Psoas muscle (tissue), 8 donors: ENCODE measurements around the gene VILL. TPM values are rescaled to one million over a fixed set of nuclear protein-coding genes. Genes with fewer than 3 reads are reported as not detected.
"Not testable (repeated sequence)": the region's sequence is repeated elsewhere in the genome, so short reads cannot be mapped to it uniquely, and the experiment has no call there.

ENCODE experiments used
- ATAC-seq, 4 donors: fragments of 200-7000 bp; cut with Tn5 transposase; one replicate each; pipeline ENCODE4 v1.9.1; 2020; ENCODE audit warnings: moderate library complexity in 3 of 4, mild to moderate bottlenecking in 2 of 4
- DNase-seq, 2 donors: peaks; one replicate each; pipeline ENCODE4 v3.0.0-alpha.2; 2020
- H3K27ac ChIP-seq: fragments of 200-600 bp; one replicate; pipeline ENCODE4 v1.8.0; 2022
- H3K27me3 ChIP-seq, 3 donors: fragments of 200-600 bp in 1 of 3; one replicate each; pipeline versions ENCODE4 v1.6.1 to v1.8.0; 2013 to 2022; ENCODE audit warnings: low read length in 2 of 3, mild to moderate bottlenecking in 2 of 3, moderate library complexity in 1 of 3; ENCODE audit not compliant: insufficient read depth in 3 of 3
- H3K36me3 ChIP-seq, 2 donors: fragments of 200-600 bp in 1 of 2; one replicate each; pipeline versions ENCODE4 v1.6.1 to v1.8.0; 2013 to 2022; ENCODE audit warnings: low read depth in 1 of 2, mild to moderate bottlenecking in 1 of 2, moderate library complexity in 1 of 2; ENCODE audit not compliant: insufficient read depth in 1 of 2
- H3K4me1 ChIP-seq: fragments of 200-600 bp; one replicate; pipeline ENCODE4 v1.8.0; 2022
- H3K4me3 ChIP-seq: fragments of 200-600 bp; one replicate; pipeline ENCODE4 v1.8.0; 2022; ENCODE audit warnings: mild to moderate bottlenecking
- H3K9me3 ChIP-seq: fragments of 200-600 bp; one replicate; pipeline ENCODE4 v1.8.0; 2022
- WGBS, 3 donors: extraction: QIAGEN DNeasy Blood & Tissue Kit; methylation state at CpG; one replicate each; pipeline versions ENCODE4 v1.1.6 to v1.1.7; 2013; 5-methylcytosine and 5-hydroxymethylcytosine counted together
- intact Hi-C, 2 donors: fragments of 100-400 bp; cut with DNase I; formaldehyde crosslinking; loops; one replicate each; pipeline versions ENCODE4 v1.11.0 to v1.14.2; 2022
- polyA plus RNA-seq, 3 donors: library from polyadenylated mRNA; stranded (reverse); fragments of 200-250 nt; gene quantifications; one replicate each; pipeline ENCODE4 v1.2.3, GENCODE V29; 2013
- total RNA-seq, 4 donors: library from RNA; stranded (reverse); fragmentation: NEBNext Ultra II Directional in 2 of 4; extraction: Animal tissue kit (Norgen Biotek cat#: 25700) in 2 of 4; gene quantifications; one replicate each; pipeline versions ENCODE4 v1.2.1 to v1.2.4, GENCODE V29; 2021 to 2023
- TF ChIP-seq, protein P1 (sequence below): fragments of 200-600 bp; IDR thresholded peaks from one replicate; pipeline ENCODE4 v1.8.0; 2022; ENCODE audit warnings: antibody characterized with exemption
- donor health status: healthy with polysubstance abuse.
- donor health status: DM: no; HTN: no; CAD: no; lungs with moderate emphysema.
- donor health status: Bipolar disorder and iron deficiency.
- donor health status: healthy.
- donor health status: DM: yes; HTN: yes; CAD: no.
- donor health status: DM: no; HTN: no; CAD: no.
- donor health status: DM: no; HTN: no; CAD: no.
- donor health status: DM: yes; HTN: yes; CAD: no.

VILL gene
- total and polyA plus RNA-seq, 7 donors: 0.65 to 2.1 (median 0.92) TPM

DNA sequence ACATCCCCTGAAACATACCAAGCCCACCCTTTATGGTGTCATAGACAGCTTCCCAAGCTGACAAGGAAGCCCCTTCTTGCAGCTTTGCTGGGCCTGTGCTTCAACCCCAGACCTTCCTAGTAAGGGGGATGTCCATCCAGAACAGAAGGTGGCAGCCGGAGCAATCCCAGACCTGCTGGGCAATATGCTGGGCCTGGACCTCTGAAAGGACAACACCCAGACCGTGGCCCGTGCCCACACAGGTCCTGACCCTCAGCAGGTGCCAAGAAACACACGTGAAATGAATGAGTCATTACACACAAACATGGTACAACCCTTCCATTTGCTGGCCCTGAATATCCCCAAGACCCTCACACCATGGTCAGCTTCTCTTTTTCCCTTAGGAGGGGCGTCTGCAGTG, 19.8 kb upstream of the VILL start:
- Histone ChIP-seq H3K4me1 (no peaks in the 10 kb centered on the region), H3K4me3 (no peak overlapping the region), H3K9me3 (no peaks in the 10 kb centered on the region), H3K36me3 (peaks cover 0 to 2% of the 10 kb centered on the region in 2 donors), H3K27ac (no peak overlapping the region), H3K27me3 (no peaks in the 10 kb centered on the region)
- DNase-seq (no peak), ATAC-seq (no peak)
- TF ChIP-seq, protein P1, sequence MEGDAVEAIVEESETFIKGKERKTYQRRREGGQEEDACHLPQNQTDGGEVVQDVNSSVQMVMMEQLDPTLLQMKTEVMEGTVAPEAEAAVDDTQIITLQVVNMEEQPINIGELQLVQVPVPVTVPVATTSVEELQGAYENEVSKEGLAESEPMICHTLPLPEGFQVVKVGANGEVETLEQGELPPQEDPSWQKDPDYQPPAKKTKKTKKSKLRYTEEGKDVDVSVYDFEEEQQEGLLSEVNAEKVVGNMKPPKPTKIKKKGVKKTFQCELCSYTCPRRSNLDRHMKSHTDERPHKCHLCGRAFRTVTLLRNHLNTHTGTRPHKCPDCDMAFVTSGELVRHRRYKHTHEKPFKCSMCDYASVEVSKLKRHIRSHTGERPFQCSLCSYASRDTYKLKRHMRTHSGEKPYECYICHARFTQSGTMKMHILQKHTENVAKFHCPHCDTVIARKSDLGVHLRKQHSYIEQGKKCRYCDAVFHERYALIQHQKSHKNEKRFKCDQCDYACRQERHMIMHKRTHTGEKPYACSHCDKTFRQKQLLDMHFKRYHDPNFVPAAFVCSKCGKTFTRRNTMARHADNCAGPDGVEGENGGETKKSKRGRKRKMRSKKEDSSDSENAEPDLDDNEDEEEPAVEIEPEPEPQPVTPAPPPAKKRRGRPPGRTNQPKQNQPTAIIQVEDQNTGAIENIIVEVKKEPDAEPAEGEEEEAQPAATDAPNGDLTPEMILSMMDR: no peak
- intact Hi-C loops: no loop called here
- 84 to 90% (median 86%) methylated on average over 5 of the region's 5 CpGs for WGBS, 3 donors

DNA sequence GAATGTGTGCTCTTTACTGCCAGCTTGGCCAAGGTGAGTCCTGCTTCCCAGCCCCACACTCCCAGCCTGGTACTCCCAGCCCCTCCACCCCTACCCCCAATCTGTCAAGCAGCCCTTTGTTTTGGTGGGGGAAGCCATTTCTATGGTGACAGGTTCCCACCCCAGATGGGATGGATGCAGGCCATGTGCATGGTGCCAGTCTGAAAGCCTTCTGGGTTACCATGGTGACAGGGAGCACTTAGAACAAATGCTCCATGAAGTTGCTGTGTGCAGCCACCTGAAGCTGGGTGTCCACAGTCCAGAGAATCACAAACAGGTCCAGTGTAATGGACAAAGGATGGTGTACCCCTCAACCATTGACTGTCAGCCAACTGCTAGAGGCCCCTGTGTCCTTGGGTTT, 19.1 kb upstream of the VILL start:
- no peak for DNase-seq
- no peak overlapping the region for H3K27ac ChIP-seq
- H3K4me1 ChIP-seq: no peaks in the 10 kb centered on the region
- ATAC-seq: no peak
- intact Hi-C loops: no loop called here
- no peak overlapping the region for H3K4me3 ChIP-seq
- H3K27me3 ChIP-seq: no peaks in the 10 kb centered on the region
- TF ChIP-seq, protein P1: no peak
- H3K9me3 ChIP-seq: no peaks in the 10 kb centered on the region
- H3K36me3 ChIP-seq: peaks cover 0 to 9% of the 10 kb centered on the region in 2 donors

DNA sequence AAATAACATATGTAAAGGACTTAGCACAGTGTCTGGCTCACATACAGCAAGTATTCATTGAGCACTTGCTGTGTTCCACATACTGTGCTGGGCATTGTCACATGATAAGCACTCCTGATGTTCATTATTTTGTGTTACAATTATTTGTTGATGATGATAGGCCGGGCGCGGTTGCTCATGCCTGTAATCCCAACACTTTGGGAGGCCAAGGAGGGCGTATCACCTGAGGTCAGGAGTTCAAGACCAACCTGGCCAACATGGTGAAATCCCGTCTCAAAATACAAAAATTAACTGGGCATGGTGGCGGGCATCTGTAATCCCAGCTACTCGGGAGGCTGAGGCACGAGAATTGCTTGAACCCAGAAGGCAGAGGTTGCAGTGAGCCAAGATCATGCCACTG, 18.5 kb upstream of the VILL start:
- peaks cover 0 to 10% of the 10 kb centered on the region in 2 donors for H3K36me3 ChIP-seq
- H3K4me1 ChIP-seq, ATAC-seq, DNase-seq, H3K27ac ChIP-seq, H3K27me3 ChIP-seq, H3K4me3 ChIP-seq, intact Hi-C loops, H3K9me3 ChIP-seq: not testable (repeated sequence)
- 88 to 95% (median 94%) methylated on average over 8 of the region's 8 CpGs for WGBS, 3 donors

DNA sequence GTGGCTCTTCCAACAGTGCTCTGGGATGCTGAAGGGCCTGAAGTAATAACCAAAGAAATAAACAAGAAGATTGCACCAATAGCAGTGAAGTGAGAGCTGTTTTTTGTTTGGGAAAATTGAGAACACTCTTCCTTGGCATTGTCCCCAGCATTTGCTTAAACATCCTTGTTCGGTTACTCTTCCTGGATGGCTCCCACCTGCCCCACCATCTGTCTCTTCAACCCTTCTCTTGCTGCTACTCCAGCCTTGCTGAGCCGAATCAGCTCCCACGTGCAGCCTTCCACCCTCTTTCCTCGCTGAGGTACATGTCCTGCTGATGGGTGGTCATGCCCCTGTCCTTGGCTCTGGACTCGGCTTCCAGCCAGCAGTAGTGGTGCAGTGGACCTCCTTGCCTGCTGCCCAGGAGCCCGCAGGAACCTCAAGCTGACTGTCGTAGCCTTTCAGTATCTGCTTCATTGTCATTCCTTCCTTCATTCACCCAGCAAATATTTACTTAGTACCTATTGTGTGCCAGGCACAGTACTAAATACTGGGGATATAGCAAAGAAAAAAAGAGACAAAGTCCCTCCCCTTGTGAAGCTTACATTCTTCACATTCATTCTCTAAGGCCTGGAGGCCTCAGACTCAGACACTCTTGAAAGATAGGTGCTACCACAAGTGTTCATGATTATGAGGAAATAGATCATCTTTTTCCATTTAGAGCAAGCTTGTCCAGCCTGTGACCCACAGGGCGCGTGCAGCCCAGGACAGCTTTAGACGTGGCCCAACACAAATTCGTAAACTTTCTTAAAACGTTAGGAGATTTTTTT, 17.1 kb upstream of the VILL start:
- no peaks in the 10 kb centered on the region for H3K27me3 ChIP-seq
- no peak for DNase-seq
- TF ChIP-seq, protein P1: no peak
- intact Hi-C loops: no loop called here
- peaks cover 0 to 10% of the 10 kb centered on the region in 2 donors for H3K36me3 ChIP-seq
- WGBS, 3 donors: 66 to 69% (median 66%) methylated on average over 12 of the region's 12 CpGs
- no peak overlapping the region for H3K27ac ChIP-seq
- H3K4me3 ChIP-seq: no peak overlapping the region
- H3K9me3 ChIP-seq: no peaks in the 10 kb centered on the region
- H3K4me1 ChIP-seq: no peaks in the 10 kb centered on the region
- ATAC-seq: no peak

DNA sequence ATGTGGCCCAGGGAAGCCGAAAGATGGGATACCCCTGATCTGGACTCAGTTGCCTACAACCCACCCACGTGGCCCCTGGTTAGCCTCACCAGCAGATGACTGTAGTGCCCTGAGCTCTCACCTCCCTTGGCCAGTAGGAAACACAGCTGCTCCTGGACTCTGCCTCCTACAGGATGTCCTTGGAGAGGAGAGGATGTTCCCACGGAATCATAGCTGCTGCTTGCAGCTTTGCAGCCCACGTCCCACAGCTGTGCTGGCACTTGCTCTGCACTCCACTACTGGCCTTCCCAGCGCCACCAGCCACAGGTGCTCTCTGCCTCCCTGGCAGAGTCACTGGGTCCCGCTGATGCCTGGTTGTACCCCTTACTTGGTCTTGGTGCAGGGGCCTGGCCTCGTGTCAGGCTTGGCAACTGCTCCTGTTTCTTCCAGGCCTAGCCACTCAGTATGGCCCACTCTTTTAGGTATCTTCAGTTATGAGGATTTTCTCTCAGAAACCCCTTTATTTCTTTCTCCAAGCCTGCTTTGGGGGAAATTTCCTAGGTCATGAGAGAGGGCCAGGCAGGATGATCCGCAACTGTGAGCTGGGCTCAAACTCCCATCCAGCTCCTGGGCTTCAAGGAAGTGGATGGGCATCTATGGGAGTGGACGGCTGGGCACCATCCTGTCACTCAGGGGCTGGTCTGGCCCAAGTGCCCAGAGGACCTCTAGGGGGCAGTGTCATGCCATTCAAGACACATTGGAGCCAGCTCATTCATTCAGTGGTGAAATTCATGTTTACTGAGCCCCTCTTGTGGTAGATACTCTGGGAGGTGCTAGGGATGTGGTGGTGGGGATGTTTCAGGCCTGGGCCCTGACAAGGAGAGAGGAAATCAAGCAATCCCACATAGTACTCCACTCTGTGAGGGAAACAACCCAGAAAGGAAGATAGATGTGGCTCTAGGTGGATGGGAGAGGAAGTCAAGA, 16.2 kb upstream of the VILL start:
- H3K27me3 ChIP-seq: no peaks in the 10 kb centered on the region
- intact Hi-C loops: no loop called here
- H3K4me1 ChIP-seq: no peaks in the 10 kb centered on the region
- no peak overlapping the region for H3K4me3 ChIP-seq
- H3K36me3 ChIP-seq: peaks cover 0 to 10% of the 10 kb centered on the region in 2 donors
- H3K27ac ChIP-seq: no peak overlapping the region
- ATAC-seq (peak; percentile 81 to 92 (median 87)), DNase-seq (peak; percentile 55 to 75)
- no peaks in the 10 kb centered on the region for H3K9me3 ChIP-seq
- TF ChIP-seq, protein P1: peak; percentile 73
- WGBS, 3 donors: 37 to 49% (median 46%) methylated on average over 9 of the region's 9 CpGs
